ENCODE results near the gene MTNR1A.

The MTNR1A gene

DNA sequence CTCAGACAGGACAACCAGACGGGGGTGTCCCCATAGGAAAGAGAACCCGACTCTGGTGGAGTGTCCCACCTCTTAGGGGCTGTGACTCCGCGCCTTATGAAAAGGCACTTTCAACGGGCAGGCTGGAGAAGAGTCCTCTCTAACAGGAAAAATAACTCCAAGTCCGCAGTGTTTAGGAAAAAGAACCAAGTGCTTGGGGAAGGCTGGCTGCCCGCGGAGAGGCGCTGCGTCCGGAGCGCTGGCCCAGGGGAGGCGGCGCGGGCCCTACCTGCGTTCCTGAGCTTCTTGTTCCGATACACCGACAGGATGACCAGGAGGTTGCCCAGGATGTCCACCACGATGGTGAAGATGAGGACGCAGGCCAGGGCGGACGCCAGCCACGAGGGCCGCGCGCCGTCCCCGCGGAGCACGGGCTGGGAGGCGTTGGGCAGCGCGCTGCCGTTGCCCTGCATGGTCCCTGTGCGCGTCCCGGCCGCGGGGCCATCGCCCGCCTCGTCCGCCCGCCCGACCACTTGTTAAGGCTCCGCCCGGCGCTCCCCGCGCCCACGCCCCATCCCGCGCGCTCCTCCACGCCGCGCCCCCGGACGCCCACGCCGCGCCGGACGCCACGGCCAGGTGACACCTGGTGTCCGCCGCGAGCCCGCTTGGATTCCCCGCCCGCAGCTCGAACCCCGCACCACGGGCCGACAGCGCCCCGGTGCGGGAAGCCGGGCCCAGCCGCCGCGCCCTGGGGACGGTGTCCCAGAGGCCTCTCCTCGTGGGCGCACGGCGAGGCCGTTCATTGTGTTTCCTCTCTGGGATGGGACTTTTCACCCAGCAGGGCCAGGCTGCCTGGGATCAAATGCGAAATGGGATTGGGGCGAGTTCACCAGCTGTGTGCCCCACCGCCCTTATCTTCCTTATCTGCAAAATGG lies at the start of gene MTNR1A:
Gene MTNR1A (minus strand): TSS at position 654 of the 914 bp plus-strand sequence. CDS start 202 bp downstream, at position 452.
- in situ Hi-C loops (cut with MboI; ENCODE audit: low sequenced_read_pairs): no loop called here

DNA sequence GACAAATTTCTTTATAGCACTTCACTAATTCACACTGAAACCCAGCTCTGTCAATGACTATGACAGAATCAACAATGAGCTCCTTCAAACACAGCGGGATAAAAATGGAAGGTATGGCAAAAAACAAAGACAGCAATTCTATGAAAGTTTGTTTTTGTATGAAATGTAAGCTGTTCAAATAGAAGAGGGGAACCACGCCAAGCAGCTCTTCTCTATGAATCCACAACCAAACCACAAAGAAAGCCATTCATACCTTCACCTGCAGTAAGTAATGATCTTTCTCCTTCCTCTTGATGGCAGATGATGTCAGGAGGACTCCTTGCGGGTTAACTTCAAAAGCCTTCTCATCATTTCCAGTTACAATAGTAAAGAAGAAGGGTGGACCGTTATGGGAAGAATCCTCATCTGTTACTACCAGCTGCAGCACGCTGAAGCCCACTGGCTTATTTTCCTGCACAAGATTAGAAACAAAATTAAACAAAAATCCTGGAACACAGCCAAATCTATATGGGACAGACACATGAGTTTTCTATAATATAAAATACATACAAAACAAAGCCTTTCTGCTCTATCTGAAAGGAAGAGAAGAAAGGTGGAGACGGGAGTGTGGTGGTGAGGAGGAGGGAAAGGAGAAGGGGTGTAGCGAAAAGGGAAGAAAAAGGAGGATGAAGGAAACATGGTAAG lies 48.9 kb upstream of the MTNR1A start:
- in situ Hi-C loops (cut with MboI; ENCODE audit: low sequenced_read_pairs): no loop called here

DNA sequence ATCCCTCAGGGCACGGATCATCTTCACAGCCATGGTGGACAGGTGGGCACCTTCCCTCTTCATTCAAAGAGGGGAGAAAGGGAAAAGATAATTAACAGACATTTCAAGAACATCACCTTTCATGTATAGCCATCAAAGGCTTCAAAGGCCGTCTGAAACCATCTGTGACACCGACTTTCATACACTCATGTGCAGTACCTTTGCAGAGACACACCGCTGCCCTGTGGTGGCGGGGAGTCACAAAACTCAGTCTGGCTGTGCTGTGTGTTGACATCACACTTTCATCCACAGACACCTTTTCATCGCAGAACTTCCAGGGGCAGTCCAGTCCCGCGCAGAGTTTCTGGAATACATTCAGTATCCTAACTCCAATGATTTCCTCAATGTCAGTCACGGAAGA lies 47.6 kb upstream of the MTNR1A start:
- in situ Hi-C loops (cut with MboI; ENCODE audit: low sequenced_read_pairs): no loop called here

DNA sequence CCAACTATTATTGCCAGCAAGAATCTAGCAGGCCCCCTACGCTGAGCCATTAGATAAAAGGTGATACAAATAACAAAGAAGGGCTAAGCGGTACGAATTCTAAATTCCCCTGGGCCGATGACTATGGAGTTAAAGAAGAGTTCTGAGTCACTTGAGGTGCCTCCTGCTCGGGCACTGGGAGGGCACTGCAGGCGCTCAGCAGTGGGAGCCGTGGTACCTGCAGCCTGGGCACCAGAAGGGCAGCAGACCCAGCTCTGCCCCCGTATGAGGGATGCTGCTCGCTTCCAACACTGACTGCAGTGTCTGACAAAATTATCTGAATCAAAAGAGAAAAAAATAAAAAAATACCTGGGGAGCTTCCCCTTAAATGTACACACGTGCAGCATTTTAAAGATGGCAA lies 44.1 kb upstream of the MTNR1A start:
- in situ Hi-C loops (cut with MboI; ENCODE audit: low sequenced_read_pairs): no loop called here

DNA sequence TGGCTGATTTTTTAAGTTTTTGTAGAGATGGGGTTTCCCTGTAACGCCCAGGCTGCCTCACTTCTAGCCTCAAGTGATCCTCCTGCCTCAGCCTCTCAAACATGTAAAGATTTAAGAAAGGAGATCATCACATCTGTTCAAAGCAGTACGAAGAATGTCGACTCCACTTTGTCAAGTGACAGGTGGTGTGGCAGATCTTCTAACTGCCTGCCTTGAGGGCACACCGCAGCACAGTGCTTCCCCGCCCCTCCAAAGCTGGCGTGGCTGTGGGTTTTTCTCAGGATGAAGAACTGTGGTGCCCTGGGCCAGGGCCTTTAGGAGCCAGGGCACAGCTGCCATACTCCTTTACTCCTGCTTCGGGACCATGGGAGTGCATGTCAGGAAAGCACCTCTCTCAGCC lies 43.3 kb upstream of the MTNR1A start:
- in situ Hi-C loops (cut with MboI; ENCODE audit: low sequenced_read_pairs): no loop called here

DNA sequence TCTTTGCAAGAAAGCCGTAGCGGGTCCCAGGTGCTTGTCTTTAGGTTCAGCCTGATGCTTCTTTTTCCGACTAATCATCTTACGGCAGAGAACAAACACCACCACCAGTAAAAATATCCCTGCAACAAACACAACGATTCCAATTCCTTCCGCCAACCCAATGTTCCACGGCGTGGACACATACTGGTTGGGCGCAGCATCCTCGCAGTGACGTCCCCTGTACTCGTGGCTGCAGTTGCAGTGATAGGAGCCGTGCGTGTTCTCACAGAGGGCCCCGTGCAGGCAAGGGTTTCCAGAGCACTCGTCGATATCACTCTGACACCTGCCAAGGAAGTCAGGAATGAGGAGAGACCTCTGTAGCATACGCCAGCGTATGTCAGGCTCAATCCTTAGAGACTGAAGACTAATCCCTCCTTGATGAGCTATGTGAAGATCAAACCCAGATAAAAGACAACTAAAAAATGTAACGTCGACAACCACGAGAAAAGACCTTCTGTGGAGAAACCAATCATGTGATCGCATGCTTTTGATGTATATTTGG lies 41.6 kb upstream of the MTNR1A start:
- in situ Hi-C loops (cut with MboI; ENCODE audit: low sequenced_read_pairs): no loop called here

DNA sequence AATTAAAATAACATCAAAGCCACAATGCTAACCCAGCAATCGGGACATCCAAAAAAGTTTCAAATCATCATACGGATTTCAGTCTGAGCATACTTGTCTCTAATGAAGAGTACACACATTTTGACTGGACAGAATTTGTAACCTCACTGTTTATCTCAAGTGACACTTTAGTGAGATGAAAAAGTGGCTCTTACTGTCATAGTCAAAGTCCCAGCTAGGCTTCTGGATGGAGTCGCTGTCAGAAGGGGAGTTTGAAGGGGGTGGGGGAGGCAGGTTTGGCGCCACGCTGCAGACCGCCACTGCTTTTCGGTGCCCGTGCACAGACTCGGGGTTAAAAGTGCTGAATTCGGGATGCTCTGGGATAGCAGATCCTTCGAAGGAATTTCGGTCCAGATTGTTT lies 41.0 kb upstream of the MTNR1A start:
- in situ Hi-C loops (cut with MboI; ENCODE audit: low sequenced_read_pairs): no loop called here

DNA sequence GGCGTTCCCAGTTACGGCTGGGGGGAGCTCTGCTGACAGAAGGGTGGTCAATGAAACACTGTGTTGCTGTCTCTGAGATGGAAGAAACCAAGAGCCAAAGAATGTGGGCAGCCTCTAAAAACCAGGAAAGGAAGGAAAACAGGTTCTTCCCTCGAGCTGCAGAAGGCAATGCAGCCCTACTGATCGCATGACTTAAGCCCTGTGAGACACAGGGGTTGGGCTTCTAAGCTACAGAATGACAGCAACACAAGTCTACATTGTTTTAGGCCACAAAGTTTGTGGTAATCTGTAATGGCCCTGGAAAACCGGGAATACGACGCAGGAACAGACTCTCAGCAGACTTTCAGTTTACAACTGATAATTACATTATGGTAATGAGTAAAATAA lies 38.2 kb upstream of the MTNR1A start:
- in situ Hi-C loops (cut with MboI; ENCODE audit: low sequenced_read_pairs): no loop called here

DNA sequence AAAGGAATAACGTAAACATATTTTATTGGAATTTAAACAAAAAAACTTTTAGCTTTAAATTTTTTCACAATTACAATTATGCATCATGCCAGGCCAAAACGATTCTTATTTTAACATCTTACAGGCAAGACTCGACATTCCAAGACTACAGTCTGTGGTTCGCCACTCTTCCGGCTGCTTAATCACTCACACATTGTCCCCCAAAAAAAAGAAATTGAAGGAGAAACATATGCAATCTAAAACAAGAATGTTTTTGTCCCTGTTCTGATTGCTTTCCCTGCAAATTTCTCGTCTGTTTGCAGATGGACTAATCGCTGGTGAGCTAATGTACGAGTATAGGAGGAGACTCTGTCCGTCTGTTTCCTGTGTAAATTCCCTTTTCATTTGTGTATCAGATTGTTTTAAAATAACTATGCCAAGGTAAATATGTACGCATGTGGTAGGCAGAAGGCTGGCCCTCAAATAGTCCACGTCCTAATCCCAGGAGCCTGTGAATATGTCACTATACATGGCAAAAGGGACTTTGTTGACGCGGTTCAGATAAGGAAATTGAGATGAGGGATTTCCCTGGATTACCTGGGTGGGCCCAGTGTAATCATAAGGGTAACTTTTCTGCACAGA lies 37.7 kb upstream of the MTNR1A start:
- in situ Hi-C loops (cut with MboI; ENCODE audit: low sequenced_read_pairs): no loop called here

DNA sequence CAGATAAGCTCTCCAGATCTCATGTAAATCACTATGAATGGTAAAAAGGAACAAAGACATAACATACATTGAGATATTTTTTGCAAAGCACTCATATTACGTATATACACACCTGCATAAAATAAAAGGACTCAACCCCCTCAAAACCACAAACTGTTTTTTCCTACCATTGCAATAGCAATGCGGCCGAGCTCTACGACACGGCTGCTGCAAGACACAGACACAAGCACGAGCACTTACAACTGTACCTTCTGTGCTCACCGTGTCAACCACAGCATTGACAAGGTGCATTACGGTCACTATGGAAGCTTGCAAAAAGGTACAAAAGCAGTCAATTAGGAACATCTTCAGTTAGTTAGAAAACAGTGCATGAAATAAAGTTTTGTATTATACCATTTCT lies 37.1 kb upstream of the MTNR1A start:
- in situ Hi-C loops (cut with MboI; ENCODE audit: low sequenced_read_pairs): no loop called here

DNA sequence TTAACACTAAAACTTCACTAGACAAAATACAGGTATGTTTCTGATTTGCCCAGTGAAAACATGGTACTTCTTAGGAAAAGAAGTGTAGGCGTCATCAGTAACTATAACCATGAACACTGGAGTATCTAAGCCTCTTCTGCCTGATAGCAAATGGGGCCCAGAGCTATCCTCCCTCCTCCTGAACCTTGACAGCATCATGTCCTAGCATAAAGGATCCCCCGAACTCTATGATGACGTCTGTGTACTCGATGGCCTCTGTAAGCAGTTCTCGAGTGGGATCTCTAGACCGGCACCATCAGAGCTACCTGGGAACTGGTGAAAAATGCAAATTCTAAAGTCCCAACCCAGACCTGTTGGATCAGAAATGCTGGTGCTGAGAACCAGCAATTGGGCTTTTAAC lies 36.3 kb upstream of the MTNR1A start:
- in situ Hi-C loops (cut with MboI; ENCODE audit: low sequenced_read_pairs): no loop called here

DNA sequence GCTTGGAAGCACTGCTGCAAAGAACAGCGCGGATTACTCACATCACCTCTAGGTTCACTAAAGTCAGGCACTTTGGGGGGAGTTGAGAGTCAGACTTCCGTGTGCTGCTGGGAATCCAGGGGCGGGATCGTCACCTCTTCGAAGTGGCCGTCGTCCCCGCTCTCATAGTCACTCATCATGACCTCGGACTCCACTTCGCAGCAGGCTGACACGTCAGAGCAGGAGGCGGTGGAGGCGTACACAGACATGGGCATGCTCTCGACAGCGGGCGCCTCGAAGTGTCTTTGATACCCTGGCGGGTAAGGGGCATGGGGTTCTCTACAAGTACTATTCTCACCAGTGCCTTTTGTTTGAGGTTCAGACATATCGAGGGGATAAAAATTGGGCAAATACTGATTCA lies 33.1 kb upstream of the MTNR1A start:
- in situ Hi-C loops (cut with MboI; ENCODE audit: low sequenced_read_pairs): no loop called here

DNA sequence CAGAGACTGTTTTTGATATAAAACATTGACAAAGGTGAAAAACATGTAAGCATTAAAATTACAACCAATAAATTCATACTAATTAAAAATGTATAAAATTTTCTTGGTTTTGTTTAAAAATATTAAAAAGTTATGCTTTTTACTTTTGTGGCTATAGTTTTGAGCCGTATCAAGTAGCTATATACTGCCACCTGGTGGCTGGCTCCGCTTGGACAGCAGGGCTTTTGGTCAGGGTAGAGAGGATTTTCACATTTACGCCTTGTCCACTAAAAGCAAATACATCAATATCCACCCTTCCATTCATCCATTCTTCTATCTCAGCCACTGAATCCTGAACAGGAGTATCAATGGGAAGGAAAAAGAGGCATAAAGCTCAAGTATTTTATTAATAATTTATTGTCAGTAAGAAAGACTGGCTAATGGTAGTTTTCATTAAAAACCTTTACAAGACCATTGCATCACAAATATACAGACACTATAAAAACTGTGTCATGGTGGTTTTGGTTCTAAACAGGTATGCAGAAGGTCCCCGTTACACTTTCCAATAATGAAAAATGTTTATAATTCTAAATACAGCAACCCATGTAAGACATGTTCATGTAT lies 32.1 kb upstream of the MTNR1A start:
- in situ Hi-C loops (cut with MboI; ENCODE audit: low sequenced_read_pairs): no loop called here

DNA sequence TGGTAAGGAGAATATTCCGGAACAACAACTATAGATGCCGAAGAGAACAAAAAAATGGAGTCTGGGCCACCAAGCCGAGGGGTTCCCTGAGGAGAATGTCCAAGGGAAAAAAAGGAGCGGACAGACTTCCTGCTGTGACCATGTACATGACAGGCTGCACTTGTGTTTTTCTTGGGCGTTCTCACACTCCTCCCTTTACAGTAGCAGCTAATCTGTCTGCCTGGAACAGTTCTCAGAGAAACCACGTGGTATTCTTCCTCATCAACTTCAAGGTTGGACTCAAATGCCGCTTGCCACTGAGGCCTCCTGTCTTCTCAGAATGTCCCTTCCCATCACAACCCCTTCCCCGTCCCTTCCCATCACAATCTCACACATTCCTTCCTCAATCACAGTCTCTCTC lies 30.8 kb upstream of the MTNR1A start:
- in situ Hi-C loops (cut with MboI; ENCODE audit: low sequenced_read_pairs): no loop called here

DNA sequence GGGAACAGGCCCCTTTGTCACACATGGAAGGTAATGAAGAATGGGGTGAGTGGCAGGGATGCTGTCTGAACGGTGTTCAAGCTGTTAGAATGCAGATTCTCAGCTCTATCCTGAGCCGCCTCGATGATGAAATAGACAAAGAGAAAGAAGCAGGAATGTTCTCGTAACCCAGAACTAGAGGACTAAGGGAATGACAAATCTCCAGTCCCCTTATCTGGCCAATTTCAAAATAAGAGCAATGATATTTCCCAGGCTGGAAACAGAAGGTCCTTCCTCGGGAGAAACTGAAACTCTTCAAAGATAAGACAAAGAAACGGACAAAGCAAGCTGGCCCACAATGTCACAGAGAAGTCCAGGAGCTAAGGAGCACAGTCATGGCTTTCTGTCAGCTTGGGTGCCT lies 29.5 kb upstream of the MTNR1A start:
- in situ Hi-C loops (cut with MboI; ENCODE audit: low sequenced_read_pairs): no loop called here

DNA sequence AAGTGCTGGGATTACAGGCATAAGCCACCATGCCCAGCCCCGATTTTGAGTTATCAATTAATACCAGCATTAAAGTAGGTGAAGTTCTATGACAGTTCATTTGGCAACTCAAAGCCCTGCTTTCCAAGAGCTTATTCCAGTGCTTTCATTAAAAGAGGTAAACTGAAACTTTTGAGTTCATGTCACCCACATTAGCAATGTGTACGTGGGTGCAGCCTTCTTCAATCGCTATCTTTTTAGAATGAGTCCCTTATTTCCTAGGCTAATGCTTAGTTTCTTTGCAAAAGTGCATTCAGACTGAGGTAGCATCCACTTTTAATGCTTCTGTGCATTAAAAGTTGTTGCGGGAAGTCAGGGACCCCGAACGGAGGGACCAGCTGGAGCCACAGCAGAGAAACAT lies 26.1 kb upstream of the MTNR1A start:
- in situ Hi-C loops (cut with MboI; ENCODE audit: low sequenced_read_pairs): no loop called here

DNA sequence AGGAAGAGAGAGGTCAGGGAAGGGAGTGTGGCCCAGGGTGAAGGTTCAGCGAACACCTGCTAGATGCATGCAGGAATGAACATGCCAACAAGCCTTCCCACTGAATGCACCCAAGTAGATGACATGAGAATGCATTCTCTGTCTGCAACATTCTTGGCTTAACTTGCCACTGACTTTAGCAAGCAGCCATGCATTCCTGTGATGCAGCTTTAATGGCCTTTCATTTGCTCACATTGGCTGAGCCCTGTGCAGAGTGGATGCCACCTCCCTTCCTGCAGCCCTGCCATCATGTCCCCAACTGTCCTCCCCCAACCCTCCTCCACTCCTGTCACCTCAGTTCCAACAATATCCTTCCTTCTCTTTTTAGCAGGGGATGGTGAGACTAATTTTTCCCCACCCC lies 25.3 kb upstream of the MTNR1A start:
- in situ Hi-C loops (cut with MboI; ENCODE audit: low sequenced_read_pairs): no loop called here

DNA sequence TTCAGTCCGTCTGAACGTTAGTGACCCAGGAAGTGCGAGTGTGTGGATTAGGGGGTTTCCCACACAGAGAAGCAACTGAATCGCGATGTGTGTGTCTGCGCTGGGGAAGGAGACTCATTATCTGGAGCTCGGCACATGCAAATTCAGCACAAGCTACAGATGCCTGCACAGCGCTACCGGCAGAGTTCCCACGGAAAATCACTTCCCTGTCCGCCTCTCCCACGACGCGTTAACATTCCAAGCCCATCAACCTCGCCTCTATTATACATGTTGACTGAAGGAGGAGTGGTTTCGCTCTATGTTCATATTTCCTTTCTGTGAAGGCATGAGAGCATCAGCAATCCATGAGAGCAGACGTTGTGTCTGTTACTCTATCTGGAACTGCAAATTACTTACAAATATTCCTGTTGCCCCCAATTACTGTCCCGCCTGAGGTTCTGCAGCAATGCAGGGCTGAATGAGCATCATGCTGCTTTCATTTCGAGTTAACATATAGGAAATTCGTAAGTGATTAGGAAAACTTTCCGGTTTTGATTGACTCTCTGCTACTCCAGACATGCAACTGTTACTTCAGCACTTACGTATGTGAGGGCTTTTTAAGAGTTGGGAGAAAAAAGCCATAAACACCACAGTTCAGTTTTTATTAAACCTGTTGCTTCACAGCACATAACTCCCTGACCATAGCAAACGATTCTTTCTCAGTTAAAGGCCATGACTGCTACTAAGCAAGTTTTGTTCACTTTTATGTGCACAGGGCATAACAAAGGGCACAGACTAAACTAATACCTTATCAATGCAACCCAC lies 15.0 kb upstream of the MTNR1A start:
- in situ Hi-C loops (cut with MboI; ENCODE audit: low sequenced_read_pairs): no loop called here

DNA sequence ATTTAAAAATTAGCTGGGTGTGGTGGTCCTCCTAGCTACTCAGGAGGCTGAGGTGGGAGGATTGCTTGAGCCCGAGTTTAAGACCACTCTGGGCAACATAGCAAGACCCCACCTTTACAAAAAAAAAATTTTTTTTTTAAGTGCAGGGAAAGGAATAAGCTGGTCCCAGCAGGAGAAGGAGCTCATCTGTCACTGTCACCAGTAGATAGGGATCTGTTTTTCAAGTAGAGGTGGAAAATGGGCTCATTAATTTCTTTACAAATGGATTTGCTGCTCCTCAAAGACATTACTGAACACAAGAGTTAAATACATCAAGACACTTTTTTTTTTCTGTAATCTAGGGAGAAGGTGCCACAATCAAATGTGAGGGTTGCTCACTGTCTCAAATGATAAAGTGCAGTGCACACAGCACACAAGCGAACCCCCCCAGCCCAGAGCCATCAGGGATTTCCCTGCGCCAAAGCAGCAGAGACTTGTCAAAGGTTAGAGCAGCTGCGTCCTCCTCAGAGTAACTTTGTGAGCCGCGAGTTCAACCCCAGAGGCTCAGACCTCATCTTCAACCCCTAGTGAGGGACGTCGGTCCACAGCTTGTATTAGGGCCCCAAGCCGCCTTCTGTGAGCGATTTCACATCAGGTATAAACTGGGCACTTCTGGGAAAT lies 14.3 kb upstream of the MTNR1A start:
- in situ Hi-C loops (cut with MboI; ENCODE audit: low sequenced_read_pairs): no loop called here

DNA sequence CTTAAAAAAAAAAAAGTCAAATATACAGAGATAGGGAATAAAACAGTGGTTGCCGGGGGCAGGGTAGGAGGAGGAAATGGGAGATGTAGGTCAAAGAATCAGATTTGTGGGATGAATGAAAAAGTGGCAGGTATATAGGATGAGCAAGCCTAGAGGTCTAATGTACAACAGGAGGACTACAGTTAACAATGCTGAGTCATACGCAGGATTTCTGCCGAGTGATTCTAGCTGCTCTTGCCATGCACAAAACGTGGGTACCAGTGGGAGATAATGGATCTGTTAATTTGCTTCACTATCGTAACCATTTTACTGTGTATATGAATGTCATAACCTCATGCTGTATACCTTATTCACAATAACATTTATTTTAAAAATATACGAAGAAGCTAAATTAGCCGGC lies 10.7 kb upstream of the MTNR1A start:
- in situ Hi-C loops (cut with MboI; ENCODE audit: low sequenced_read_pairs): no loop called here
